ENCODE data around the gene TEX13A.

DNA sequence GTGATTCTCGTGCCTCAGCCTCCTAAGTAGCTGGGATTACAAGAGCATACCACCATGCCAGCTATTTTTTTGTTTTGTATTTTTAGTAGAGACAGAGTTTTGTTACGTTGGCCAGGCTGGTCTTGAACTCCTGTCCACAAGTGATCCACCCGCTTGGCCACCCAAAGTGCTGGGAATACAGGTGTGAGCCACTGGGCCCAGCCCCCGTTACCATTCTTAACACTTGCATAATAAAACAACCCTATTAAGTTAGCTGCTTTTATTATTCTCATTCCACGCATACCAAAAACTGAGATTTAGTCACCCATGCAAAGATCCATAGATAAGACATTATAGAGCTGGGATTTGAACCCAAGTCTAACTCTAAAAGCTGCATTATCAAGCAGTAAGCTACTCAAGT, 6.0 kb upstream of the TEX13A start:
- TF ChIP-seq POLR2A (IDR thresholded peaks at IDR 0.05): no peak
- TF ChIP-seq, protein P1, sequence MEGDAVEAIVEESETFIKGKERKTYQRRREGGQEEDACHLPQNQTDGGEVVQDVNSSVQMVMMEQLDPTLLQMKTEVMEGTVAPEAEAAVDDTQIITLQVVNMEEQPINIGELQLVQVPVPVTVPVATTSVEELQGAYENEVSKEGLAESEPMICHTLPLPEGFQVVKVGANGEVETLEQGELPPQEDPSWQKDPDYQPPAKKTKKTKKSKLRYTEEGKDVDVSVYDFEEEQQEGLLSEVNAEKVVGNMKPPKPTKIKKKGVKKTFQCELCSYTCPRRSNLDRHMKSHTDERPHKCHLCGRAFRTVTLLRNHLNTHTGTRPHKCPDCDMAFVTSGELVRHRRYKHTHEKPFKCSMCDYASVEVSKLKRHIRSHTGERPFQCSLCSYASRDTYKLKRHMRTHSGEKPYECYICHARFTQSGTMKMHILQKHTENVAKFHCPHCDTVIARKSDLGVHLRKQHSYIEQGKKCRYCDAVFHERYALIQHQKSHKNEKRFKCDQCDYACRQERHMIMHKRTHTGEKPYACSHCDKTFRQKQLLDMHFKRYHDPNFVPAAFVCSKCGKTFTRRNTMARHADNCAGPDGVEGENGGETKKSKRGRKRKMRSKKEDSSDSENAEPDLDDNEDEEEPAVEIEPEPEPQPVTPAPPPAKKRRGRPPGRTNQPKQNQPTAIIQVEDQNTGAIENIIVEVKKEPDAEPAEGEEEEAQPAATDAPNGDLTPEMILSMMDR (IDR thresholded peaks at IDR 0.05): no peak

All from right lobe of liver (tissue), 4 donors.